Cardiac muscle cell (in vitro differentiated cells and primary cell): Measurements from ENCODE around the gene LRIG1. TPM values are rescaled to one million over a fixed set of nuclear protein-coding genes. Genes with fewer than 3 reads are reported as not detected.
A peak's percentile ranks its signal among the peaks of the same experiment; 100 is the strongest.

Source experiments
- DNase-seq, 2 donors: peaks; one replicate each; pipeline versions ENCODE4 v3.0.0 to v3.0.0-alpha.2; 2010 to 2017; ENCODE audit warnings: low read depth in 1 of 2, low spot score in 1 of 2
- H3K27ac ChIP-seq: fragments of 200-600 bp; sonication (generic); 2 replicates; pipeline ENCODE4 v1.5.1; 2016
- H3K27me3 ChIP-seq: fragments of 200-600 bp; sonication (generic); 2 replicates; pipeline ENCODE4 v1.6.0; 2016; ENCODE audit warnings: control low read depth
- H3K36me3 ChIP-seq: fragments of 200-600 bp; sonication (generic); 2 replicates; pipeline ENCODE4 v1.5.1; 2016; ENCODE audit warnings: control low read depth
- H3K4me1 ChIP-seq: fragments of 200-600 bp; sonication (generic); 2 replicates; pipeline ENCODE4 v1.8.1; 2017; ENCODE audit warnings: low read depth, mild to moderate bottlenecking, mixed run types
- H3K4me3 ChIP-seq: fragments of 200-600 bp; sonication (generic); 2 replicates; pipeline ENCODE4 v1.5.1; 2016; ENCODE audit warnings: mild to moderate bottlenecking
- H3K9me3 ChIP-seq: fragments of 200-600 bp; sonication (generic); 2 replicates; pipeline ENCODE4 v1.5.1; 2017; ENCODE audit warnings: low read depth, mild to moderate bottlenecking, control low read depth
- polyA plus RNA-seq: library from polyadenylated mRNA; unstranded; fragments of >200 nt; fragmentation: Nextera tagmentation; extraction: Ambion mirVana; gene quantifications from 2 replicates; pipeline ENCODE4 v1.2.1, GENCODE V29; 2016
- total RNA-seq: library from RNA; depleted of rRNA; stranded (reverse); fragments of >200 nt; gene quantifications from 2 replicates; pipeline ENCODE4 v1.2.3, GENCODE V29; 2016
- TF ChIP-seq, protein P1 (sequence below): IDR thresholded peaks from 2 replicates; pipeline ENCODE4 v1.5.1; 2012; ENCODE audit warnings: low read depth, mild to moderate bottlenecking, low read length

The LRIG1 gene
- total and polyA plus RNA-seq, 2 experiments from 2014 or later = 27.8 to 51.1 TPM

DNA sequence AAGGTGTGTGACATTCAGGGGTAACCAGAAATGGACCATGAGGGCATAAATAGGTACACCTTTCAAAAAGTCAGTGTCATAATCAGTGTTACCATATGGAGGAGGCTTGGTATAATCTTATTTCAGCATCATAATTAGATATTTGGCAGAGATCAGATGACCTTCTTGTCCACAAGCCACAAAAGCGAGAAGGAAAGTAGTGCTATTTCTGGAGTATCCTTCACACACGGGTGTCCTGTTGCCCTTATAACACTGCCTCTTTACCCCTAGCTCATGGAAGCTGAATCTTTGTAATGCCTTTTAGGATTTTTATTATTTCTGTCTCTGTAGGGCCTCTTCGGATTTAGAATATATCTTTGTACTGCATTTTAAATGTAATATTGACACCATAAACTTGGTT, 132.8 kb downstream of the LRIG1 start:
- Histone ChIP-seq H3K36me3 (no peaks in the 10 kb centered on the region), H3K4me3 (no peak overlapping the region), H3K4me1 (peaks cover 21% of the 10 kb centered on the region), H3K27ac (no peak overlapping the region), H3K9me3 (no peaks in the 10 kb centered on the region), H3K27me3 (no peaks in the 10 kb centered on the region)
- TF ChIP-seq, protein P1, sequence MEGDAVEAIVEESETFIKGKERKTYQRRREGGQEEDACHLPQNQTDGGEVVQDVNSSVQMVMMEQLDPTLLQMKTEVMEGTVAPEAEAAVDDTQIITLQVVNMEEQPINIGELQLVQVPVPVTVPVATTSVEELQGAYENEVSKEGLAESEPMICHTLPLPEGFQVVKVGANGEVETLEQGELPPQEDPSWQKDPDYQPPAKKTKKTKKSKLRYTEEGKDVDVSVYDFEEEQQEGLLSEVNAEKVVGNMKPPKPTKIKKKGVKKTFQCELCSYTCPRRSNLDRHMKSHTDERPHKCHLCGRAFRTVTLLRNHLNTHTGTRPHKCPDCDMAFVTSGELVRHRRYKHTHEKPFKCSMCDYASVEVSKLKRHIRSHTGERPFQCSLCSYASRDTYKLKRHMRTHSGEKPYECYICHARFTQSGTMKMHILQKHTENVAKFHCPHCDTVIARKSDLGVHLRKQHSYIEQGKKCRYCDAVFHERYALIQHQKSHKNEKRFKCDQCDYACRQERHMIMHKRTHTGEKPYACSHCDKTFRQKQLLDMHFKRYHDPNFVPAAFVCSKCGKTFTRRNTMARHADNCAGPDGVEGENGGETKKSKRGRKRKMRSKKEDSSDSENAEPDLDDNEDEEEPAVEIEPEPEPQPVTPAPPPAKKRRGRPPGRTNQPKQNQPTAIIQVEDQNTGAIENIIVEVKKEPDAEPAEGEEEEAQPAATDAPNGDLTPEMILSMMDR = no peak
- no peak for DNase-seq

DNA sequence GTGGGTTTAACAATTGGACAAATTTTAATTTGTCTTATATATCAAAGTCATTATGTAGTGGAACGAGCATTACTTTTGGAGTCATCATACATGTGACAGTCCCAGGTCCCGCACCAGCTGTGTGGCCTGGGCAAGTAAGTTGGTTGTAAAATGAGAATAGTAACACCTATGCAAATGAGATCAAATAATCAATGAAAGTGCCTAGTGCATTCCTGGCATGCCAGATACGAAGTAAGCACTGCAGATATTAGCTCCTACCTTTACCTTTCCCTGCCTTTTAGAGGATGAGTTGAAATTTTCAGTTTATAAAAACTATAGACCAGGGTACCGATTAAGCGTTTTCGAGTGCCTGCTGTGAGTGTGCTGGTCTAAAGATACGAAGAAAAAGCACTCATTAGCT, 134.1 kb downstream of the LRIG1 start:
- Histone ChIP-seq H3K9me3 (no peaks in the 10 kb centered on the region), H3K4me3 (no peak overlapping the region), H3K36me3 (no peaks in the 10 kb centered on the region), H3K27me3 (no peaks in the 10 kb centered on the region), H3K4me1 (peaks cover 23% of the 10 kb centered on the region), H3K27ac (no peak overlapping the region)
- no peak for DNase-seq
- TF ChIP-seq, protein P1 = no peak

DNA sequence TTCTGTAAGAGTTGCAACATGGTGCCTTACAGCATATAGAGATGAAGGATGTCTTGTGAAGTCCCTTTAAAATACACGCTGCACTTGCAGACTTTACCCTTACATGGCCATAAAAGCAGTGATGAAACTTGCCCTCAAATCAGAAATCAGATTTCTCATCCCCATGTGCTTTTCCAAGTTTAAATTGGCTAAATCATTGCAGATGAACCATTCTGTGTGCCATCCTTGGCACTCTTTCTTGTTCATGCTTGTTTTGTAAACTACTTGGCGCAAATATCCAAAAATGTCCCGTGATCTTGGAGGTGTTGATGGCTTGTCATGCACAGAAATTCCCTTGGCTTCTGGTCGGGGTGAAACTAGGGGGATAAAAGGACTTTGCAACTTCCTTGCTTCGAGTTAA, 135.7 kb downstream of the LRIG1 start:
- TF ChIP-seq, protein P1 = no peak
- H3K4me3 ChIP-seq = no peak overlapping the region
- peaks cover 23% of the 10 kb centered on the region for H3K4me1 ChIP-seq

DNA sequence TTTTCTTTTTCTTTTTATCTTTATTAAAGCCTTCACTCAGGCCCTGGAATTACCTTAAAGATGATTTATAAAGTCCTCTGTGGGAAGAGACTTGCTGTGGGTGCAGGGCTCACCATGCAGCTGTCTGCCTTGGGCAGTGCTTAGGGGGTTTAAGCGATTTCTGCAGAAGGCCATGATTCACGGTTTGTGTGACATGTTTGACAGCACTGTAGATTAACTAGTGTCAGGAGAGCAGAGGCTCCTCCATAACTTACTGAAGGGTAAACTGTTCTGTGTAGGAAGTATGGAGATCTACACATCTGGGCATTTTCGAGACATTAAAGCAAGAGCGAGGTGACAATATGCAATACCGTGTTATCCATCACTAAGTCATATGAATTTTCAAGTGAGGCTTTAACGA, 137.7 kb downstream of the LRIG1 start:
- TF ChIP-seq, protein P1 = no peak
- peak overlapping the region; percentile 24 for H3K27ac ChIP-seq

More for the DNA sequence above, 135.7 kb downstream of the LRIG1 start:
- no peak overlapping the region for H3K27ac ChIP-seq
- peak in 1 of 2 donors; percentile 3 for DNase-seq
- no peaks in the 10 kb centered on the region for H3K27me3 ChIP-seq
- no peaks in the 10 kb centered on the region for H3K36me3 ChIP-seq
- H3K9me3 ChIP-seq = no peaks in the 10 kb centered on the region

DNA sequence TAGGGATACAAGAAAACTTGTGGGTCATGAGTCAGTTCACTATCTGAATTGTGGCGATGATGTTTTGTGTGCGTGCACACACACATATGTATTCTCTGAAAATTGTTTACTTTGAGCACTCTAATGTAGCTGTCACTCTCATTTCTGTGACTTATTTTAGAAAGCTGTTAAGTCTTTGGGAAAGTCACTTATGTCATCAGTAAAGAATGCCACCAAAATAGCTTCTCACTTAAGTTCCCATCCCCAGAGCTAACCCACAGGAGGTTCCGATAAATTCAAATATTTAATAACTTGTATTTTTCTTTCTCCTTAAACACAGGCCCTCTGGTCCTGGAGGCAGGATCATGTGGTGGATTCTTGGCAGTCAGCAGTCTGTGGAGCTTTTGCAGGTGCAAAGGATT, 138.3 kb downstream of the LRIG1 start:
- peak in 1 of 2 donors; percentile 29 for DNase-seq
- H3K27ac ChIP-seq = no peak overlapping the region
- H3K9me3 ChIP-seq = no peaks in the 10 kb centered on the region
- H3K4me3 ChIP-seq = no peak overlapping the region
- H3K36me3 ChIP-seq = no peaks in the 10 kb centered on the region
- no peaks in the 10 kb centered on the region for H3K27me3 ChIP-seq
- peaks cover 17% of the 10 kb centered on the region for H3K4me1 ChIP-seq
- TF ChIP-seq, protein P1 = no peak

More for the DNA sequence above, 137.7 kb downstream of the LRIG1 start:
- Histone ChIP-seq H3K9me3 (no peaks in the 10 kb centered on the region), H3K4me1 (peaks cover 19% of the 10 kb centered on the region), H3K4me3 (no peak overlapping the region), H3K27me3 (no peaks in the 10 kb centered on the region), H3K36me3 (no peaks in the 10 kb centered on the region)
- no peak for DNase-seq

DNA sequence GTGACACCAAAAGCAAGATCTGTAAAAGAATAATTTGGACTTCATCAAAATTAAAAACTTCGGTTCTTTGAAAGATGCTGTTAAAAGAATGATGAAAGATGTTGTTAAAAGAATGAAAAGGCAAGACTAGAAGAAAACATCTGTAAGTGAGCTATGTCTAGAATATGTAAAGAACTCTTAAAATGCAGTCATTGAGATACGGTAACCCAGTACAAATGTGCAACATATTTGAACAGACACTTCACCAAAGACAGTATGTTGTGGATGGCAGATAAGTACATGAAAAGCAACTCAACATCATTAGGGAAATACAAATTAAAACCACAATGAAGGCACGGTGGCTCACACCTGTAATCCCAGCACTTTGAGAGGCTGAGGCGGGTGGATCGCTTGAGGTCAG, 139.5 kb downstream of the LRIG1 start:
- H3K9me3 ChIP-seq = no peaks in the 10 kb centered on the region
- no peak overlapping the region for H3K27ac ChIP-seq
- TF ChIP-seq, protein P1 = no peak
- no peaks in the 10 kb centered on the region for H3K36me3 ChIP-seq
- H3K27me3 ChIP-seq = no peaks in the 10 kb centered on the region
- peaks cover 17% of the 10 kb centered on the region for H3K4me1 ChIP-seq
- H3K4me3 ChIP-seq = no peak overlapping the region
- DNase-seq = no peak
